HG02763 (cell line): ENCODE data around the gene FSCN2.

Source experiments
- ATAC-seq: cut with Tn5 transposase; IDR thresholded peaks from one replicate; pipeline ENCODE4 v1.9.1; 2021; ENCODE audit warnings: mild to moderate bottlenecking, moderate library complexity; ENCODE audit not compliant: unreplicated experiment

FSCN2 gene, protein sequence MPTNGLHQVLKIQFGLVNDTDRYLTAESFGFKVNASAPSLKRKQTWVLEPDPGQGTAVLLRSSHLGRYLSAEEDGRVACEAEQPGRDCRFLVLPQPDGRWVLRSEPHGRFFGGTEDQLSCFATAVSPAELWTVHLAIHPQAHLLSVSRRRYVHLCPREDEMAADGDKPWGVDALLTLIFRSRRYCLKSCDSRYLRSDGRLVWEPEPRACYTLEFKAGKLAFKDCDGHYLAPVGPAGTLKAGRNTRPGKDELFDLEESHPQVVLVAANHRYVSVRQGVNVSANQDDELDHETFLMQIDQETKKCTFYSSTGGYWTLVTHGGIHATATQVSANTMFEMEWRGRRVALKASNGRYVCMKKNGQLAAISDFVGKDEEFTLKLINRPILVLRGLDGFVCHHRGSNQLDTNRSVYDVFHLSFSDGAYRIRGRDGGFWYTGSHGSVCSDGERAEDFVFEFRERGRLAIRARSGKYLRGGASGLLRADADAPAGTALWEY

GRCh38 chr17:81527591-81528383, at the start of gene FSCN2:
TSS of gene FSCN2 (plus strand) at chr17:81528377. CDS start at chr17:81528532, 155 bp downstream.
- no peak for ATAC-seq

GRCh38 chr17:81479175-81480071, 48.8 kb upstream of the FSCN2 start:
- ATAC-seq = no peak

GRCh38 chr17:81480140-81481072, 47.8 kb upstream of the FSCN2 start:
- ATAC-seq = no peak

DNA sequence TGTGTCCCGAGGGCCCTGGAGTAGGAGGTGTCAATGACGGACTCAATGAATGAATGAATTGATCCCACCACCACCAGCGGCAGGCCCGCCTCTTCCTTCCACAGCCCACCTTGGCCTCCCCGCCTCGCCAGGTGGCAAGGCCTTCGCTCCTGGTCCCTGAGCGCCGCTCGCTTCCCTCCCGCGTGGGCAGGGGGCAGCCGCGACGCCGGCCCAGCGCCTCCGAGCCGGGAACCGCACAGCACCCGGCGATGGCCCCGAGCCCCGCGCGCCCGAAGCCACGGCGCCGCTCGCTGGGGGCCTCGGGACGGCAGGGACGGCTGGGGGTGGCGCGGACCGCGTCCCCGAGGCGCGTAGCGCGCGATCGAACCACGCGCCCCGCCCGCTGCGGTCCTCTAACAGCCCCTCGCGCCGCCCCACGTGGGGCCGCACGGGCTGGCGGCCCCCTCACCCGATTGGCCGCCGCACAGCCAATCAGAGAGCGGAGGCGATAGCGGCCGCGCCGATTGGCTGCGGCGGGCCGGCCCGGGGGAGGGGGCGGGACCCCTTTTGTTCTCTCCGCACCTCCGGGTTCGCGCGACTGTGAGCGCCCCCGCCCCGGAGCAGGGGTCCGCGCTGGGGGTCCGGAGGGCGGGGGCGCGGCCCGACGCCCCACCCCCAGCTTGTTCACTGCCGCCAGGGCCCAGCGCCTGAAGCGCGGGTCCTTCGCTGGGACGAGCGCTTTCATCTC, 46.9 kb upstream of the FSCN2 start:
- no peak for ATAC-seq

DNA sequence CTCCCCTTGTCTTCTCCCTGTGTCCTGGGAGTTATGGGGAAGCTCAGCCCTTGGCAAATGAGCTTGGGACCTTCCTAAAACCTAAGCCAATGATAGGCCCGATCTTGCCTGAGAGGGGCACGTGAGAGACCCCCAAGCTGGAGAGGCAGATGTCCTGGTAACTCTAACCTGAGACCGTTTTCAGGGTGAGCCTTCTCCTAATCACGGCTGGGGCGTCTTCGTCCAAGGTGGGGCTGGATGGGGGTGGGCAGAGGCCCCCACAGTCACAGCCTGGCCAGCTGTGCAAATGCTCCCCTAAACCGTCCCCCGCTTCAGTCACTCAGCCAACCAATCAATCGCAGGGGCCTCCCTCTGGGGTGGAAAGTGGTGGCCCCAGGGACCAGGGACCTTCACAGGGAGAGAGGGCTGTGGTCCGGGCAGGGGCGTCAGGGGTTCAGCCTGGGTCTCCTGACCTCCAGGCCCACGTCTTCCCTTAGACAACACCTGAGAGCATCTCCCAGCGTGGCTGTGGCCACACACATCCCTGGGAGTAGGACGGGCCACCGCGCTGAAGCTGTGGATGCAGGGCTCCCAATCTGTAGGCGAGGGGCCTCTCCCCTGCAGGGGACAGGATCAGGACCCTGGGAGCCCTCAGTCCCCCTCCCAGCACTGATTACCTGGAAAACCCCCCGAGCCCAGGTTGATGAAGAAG, 46.2 kb upstream of the FSCN2 start:
- no peak for ATAC-seq

DNA sequence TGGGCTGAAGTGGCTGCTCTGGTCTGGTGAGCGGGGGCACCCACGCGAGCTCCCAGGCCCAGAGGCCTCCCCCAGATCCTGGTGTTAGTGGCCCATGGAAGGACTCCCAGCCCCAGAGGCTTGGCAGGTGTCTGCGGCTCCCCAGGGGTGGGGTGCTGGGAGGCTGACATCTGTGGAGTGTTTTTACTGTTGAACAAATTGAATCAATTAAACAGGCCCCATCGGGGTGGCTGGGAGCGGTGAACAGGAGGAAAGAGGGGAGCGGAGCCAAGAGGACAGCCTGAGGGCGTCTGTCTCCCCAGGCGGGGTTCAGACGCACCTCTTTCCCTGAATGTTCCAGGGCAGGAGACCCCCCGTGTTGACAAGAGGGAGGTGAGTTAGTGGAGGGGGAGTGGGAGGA, 45.5 kb upstream of the FSCN2 start:
- no peak for ATAC-seq

- no peak for ATAC-seq
These were observed 44.9 kb upstream of the FSCN2 start for GRCh38 chr17:81483085-81483861.

- no peak for ATAC-seq
These were observed 44.3 kb upstream of the FSCN2 start for GRCh38 chr17:81483862-81484194.

DNA sequence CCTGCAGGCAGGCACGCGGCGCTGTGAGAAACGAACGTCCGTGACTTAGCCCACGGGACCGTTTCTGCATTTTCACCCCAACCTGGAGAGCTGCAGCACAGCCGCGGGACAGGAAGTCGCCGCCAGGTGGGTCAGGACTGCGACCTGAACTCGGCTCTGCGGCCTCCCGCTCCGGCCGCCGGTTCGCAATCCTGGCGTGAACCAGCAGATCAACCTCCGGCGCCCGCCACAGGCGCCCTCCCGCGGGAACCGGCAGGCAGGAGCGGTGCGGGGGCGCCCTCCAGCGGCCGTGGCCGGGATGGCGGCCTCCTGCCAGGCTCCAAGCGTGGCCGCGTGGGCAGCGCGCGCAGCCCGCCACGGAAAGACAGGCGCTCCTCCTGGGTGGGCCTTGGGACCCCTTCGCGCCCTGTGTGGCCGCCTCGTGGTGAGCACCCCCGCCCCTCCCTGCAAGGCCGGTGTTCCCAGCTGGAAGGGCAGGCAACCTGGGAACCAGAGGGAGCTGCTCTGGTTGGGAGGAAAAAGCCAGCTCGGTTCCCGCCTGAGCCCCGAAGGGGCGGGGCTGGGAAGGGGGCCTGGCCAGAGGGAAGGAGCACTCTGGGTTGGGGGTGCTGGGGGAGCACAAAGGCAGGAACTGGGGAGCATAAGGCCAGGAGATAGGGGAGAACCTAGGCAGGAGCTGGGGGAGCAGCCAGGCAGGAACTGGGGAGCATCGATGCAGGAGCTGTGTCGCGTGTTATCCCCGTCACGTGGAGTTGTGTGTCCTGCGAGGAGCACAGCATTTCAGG, 43.8 kb upstream of the FSCN2 start:
- ATAC-seq = peak; percentile 56

DNA sequence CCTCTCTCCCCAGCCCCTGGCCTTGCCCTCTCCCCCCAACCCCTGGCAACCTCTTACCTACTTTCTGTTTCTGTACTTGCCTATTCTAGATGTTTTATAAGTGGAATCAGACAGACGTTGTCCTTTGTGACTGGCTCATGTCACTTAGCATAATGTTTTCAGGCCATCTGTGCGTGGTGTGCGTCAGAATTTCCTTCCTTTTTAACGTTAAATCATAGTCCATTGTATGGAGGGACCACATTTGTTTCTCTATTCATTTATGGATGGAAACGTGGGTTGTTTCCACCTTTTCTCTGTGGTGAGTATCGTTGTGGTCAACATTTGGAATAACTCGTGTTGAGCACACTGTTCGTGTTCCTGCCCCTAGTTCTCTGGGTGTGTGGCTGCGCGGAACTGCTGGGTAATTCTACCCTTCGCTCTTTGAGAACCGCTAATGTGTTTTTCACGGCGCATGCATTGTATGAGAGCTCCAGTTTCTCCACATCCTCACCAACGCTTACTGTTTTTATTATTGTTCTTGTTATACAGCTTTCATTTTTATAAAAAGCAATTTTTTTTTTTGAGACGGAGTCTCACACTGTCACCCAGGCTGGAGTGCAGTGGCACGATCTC, 41.9 kb upstream of the FSCN2 start:
- no peak for ATAC-seq

DNA sequence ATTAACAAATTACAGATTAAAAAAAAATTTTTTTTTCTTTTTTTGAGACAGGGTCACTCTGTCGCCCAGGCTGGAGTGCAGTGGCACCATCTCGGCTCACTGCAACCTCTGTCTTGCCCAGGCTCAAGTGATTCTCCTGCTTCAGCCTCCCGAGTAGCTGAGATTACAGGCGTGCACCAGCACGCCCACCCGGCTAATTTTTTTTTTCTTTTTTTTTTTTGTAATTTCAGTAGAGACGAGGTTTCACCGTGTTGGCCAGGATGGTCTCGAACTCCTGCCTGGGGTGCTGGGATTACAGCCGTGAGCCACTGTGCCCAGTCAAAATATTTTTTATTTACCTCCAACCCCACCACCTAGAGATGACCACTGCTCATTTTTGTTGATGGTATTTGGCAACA, 41.1 kb upstream of the FSCN2 start:
- no peak for ATAC-seq

- peak; percentile 57 for ATAC-seq
These were observed 40.5 kb upstream of the FSCN2 start for GRCh38 chr17:81487487-81488275.

- peak; percentile 5 for ATAC-seq
These were observed 39.8 kb upstream of the FSCN2 start for GRCh38 chr17:81488276-81488860.

GRCh38 chr17:81489012-81489997, 38.9 kb upstream of the FSCN2 start:
- ATAC-seq = no peak
